Esophagus squamous epithelium (tissue), 5 donors: Measurements from ENCODE around the gene SLC50A1. TPM values are rescaled to one million over a fixed set of nuclear protein-coding genes. Genes with fewer than 3 reads are reported as not detected.
"Not testable (repeated sequence)": the region's sequence is repeated elsewhere in the genome, so short reads cannot be mapped to it uniquely, and the experiment has no call there.

Experiments
- DNase-seq: peaks from one replicate; lab custom pipeline; 2025; lab: John Stamatoyannopoulos, UW
- H3K27ac ChIP-seq, 4 donors: fragments of 200-600 bp; sonication (generic); one replicate each; pipeline ENCODE4 v1.5.1; 2016 to 2019; ENCODE audit warnings: mild to moderate bottlenecking in 1 of 4
- H3K27me3 ChIP-seq, 4 donors: fragments of 200-600 bp; sonication (generic); 1 replicate in 3 of 4; 2 replicates in 1 of 4; pipeline versions ENCODE4 v1.5.1 to v1.6.0; 2017 to 2021; ENCODE audit warnings: antibody characterized with exemption in 1 of 4
- H3K36me3 ChIP-seq, 3 donors: fragments of 200-600 bp; sonication (generic); one replicate each; pipeline ENCODE4 v1.5.1; 2016 to 2019
- H3K4me1 ChIP-seq, 3 donors: fragments of 200-600 bp; sonication (generic); one replicate each; pipeline ENCODE4 v1.5.1; 2017 to 2019
- H3K4me3 ChIP-seq, 4 donors: fragments of 200-600 bp; sonication (generic); 1 replicate in 3 of 4; 2 replicates in 1 of 4; pipeline ENCODE4 v1.5.1; 2016 to 2019; ENCODE audit warnings: mild to moderate bottlenecking in 2 of 4, moderate library complexity in 1 of 4
- H3K9me3 ChIP-seq, 3 donors: fragments of 200-600 bp; sonication (generic); one replicate each; pipeline ENCODE4 v1.5.1; 2016 to 2019
- POLR2A ChIP-seq, 4 donors: fragments of 450-650 bp; IDR thresholded peaks; one replicate each; pipeline ENCODE4 v1.6.1; 2017; ENCODE audit warnings: antibody characterized with exemption in 4 of 4, mild to moderate bottlenecking in 4 of 4, moderate library complexity in 3 of 4
- WGBS, 2 donors: methylation state at CpG; one replicate each; pipeline ENCODE4 v1.1.5; 2018; 5-methylcytosine and 5-hydroxymethylcytosine counted together
- intact Hi-C: fragments of 100-400 bp; cut with DNase I; formaldehyde crosslinking; loops from one replicate; pipeline ENCODE4 v1.15.0; 2022
- total RNA-seq, 4 donors: library from RNA; depleted of rRNA; stranded (reverse); fragments of >200 nt; gene quantifications; one replicate each; pipeline ENCODE4 v1.1.0, GENCODE V29; 2016
- TF ChIP-seq, protein P1 (sequence below), 6 experiments: fragments of 450-650 bp in 4 of 6; fragments of 200-600 bp in 2 of 6; sonication (generic) in 2 of 6; IDR thresholded peaks; one replicate each; pipeline ENCODE4 v1.5.1; 2016 to 2019; ENCODE audit warnings: antibody characterized with exemption in 6 of 6, mild to moderate bottlenecking in 4 of 6, moderate library complexity in 4 of 6
- donor health status: DM: yes; HTN: yes; CAD: no.

Gene SLC50A1
- total RNA-seq, 4 donors from 2014 or later = 21.4 to 27.2 (median 26.0) TPM

DNA sequence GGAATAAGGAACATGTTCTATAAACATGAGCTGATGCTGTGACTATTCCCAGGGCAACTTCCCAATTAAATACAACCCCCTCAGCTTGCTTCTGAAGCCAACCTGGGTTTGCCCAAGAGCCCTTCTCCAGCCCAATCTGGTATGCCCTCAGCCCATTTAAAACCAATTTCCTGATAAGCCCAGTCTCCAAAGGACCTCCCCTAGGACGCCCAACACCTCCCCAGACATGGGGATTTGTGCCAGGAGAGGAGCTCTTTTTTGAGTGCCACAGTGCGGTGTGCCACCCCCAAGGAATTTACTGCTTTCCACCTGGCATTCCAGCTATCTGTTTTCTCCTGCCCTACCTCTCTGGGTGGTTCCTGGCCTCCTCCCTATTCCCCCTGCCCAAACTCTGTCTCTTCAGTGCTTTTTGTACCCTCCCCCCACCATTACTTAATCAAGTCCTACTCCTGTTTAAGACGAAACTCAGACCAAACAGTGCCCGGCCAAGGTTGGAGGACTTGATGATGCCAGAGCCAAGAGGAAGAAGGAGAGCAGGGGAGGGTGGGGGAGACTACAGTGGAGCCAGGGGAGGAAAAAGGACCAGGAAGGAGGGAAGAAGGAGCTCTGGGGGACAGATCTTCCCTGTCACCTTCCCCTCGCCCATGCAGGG is 19.4 kb upstream of the SLC50A1 start:
- no peaks in the 10 kb centered on the region for H3K9me3 ChIP-seq
- H3K27ac ChIP-seq = no peak overlapping the region
- peaks cover 0 to 17% (median 8%) of the 10 kb centered on the region in 3 donors for H3K4me1 ChIP-seq
- H3K27me3 ChIP-seq = no peaks in the 10 kb centered on the region
- DNase-seq = no peak
- intact Hi-C loops = no loop called here
- no peak for TF ChIP-seq POLR2A (IDR thresholded peaks at IDR 0.05)
- TF ChIP-seq, protein P1, sequence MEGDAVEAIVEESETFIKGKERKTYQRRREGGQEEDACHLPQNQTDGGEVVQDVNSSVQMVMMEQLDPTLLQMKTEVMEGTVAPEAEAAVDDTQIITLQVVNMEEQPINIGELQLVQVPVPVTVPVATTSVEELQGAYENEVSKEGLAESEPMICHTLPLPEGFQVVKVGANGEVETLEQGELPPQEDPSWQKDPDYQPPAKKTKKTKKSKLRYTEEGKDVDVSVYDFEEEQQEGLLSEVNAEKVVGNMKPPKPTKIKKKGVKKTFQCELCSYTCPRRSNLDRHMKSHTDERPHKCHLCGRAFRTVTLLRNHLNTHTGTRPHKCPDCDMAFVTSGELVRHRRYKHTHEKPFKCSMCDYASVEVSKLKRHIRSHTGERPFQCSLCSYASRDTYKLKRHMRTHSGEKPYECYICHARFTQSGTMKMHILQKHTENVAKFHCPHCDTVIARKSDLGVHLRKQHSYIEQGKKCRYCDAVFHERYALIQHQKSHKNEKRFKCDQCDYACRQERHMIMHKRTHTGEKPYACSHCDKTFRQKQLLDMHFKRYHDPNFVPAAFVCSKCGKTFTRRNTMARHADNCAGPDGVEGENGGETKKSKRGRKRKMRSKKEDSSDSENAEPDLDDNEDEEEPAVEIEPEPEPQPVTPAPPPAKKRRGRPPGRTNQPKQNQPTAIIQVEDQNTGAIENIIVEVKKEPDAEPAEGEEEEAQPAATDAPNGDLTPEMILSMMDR (IDR thresholded peaks at IDR 0.05) = no peak
- no peaks in the 10 kb centered on the region for H3K36me3 ChIP-seq
- 62 to 74% methylated on average over 4 of the region's 5 CpGs for WGBS, 2 donors
- H3K4me3 ChIP-seq = no peak overlapping the region

DNA sequence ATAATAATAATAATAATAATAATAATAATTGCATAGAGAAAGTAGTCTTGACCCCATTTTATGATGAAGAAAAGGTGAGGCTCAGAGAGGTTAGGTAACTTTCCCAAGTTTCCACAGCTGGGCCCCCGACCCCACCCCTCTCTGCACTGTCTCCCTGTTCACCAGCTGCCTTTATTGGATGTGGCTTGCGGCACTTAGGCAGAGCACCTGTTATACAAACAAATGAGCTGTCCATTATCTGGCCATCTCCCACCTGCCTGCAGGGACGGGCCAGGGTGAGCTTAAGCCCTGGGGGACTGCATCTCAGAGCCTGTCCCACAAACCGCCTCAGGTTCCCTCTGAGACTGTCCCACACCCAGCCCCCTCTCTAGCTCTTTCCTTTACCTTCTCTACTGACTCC is 18.0 kb upstream of the SLC50A1 start:
- H3K4me1 ChIP-seq = peaks cover 0 to 19% (median 8%) of the 10 kb centered on the region in 3 donors
- H3K27ac ChIP-seq = no peak overlapping the region
- H3K4me3 ChIP-seq = no peak overlapping the region
- DNase-seq = no peak
- no peaks in the 10 kb centered on the region for H3K27me3 ChIP-seq
- H3K9me3 ChIP-seq = no peaks in the 10 kb centered on the region
- intact Hi-C loops = no loop called here
- TF ChIP-seq, protein P1 (IDR thresholded peaks at IDR 0.05) = no peak
- no peak for TF ChIP-seq POLR2A (IDR thresholded peaks at IDR 0.05)
- 58 to 68% methylated on average over 4 of the region's 4 CpGs for WGBS, 2 donors
- no peaks in the 10 kb centered on the region for H3K36me3 ChIP-seq

DNA sequence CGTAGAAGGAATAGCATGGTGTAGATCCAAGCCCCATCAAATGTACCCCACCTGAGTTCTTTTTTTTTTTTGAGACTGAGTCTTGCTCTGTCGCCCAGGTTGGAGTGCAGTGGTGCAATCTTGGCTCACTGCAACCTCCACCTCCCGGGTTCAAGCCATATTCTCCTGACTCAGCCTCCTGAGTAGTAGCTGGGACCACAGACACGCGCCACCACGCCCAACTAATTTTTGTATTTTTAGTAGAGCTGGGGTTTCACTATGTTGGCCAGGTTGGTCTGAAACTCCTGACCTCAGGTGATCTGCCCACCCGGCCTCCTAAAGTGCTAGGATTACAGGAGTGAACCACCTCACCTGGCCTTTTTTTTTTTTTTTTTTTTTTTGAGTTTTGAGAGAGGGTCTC is 17.6 kb upstream of the SLC50A1 start:
- H3K27ac ChIP-seq, intact Hi-C loops, H3K9me3 ChIP-seq, H3K4me3 ChIP-seq, H3K27me3 ChIP-seq, DNase-seq, H3K36me3 ChIP-seq: not testable (repeated sequence)
- peaks cover 0 to 19% (median 8%) of the 10 kb centered on the region in 3 donors for H3K4me1 ChIP-seq
- 80 to 81% methylated on average over 7 of the region's 7 CpGs for WGBS, 2 donors

DNA sequence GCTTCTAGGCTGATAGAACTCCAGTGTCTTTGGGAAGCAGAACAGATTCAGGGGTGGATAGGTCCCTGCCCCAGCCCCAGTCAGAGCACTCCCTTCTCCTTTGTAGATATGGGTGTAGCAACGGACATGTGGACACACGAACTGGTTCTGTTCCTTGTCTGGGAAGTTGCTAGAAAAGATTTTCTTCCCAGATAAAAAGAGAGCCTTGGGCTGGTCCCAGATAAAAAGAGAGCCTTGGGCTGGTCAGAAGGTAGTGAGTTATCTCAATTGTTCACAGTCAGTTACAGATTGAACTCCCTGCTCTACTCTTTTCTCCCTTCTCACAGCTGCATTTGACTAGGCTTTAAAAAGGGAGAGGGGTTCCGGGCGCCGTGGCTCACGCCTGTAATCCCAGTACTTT is 15.4 kb upstream of the SLC50A1 start:
- TF ChIP-seq, protein P1 (IDR thresholded peaks at IDR 0.05) = no peak
- no peak for TF ChIP-seq POLR2A (IDR thresholded peaks at IDR 0.05)
- no peaks in the 10 kb centered on the region for H3K9me3 ChIP-seq
- peaks cover 5 to 39% (median 26%) of the 10 kb centered on the region in 3 donors for H3K4me1 ChIP-seq
- peak overlapping the region in 3 of 4 donors; percentile 28 to 61 (median 30) for H3K27ac ChIP-seq
- no peak for DNase-seq
- intact Hi-C loops = no loop called here
- 22 to 50% methylated on average over 6 of the region's 6 CpGs for WGBS, 2 donors
- H3K36me3 ChIP-seq = no peaks in the 10 kb centered on the region
- no peak overlapping the region for H3K4me3 ChIP-seq
- no peaks in the 10 kb centered on the region for H3K27me3 ChIP-seq

DNA sequence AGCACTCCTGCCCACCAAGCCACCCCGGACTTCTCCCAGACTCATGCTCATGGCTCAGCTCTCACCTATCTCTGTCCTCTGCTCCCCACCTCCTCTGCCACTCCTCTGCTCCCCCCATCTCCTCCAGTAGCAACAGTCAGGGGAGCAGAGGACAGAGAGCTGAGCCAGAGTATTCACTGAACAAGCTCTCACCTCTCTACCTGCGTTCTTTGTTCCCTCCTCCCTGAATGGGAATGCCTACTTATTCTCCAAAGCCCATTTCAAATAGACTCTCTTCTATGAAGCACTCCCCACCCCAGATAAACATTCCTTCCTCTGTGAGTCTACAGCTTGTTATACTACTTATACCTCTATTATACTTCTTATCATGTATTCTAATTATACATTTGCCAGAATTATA is 14.4 kb upstream of the SLC50A1 start:
- H3K27me3 ChIP-seq = peaks cover 0 to 3% (median 0%) of the 10 kb centered on the region in 4 donors
- no peak overlapping the region for H3K4me3 ChIP-seq
- no peak for DNase-seq
- H3K9me3 ChIP-seq = no peaks in the 10 kb centered on the region
- WGBS, 2 donors = 82 to 93% methylated on average over 2 of the region's 2 CpGs
- H3K27ac ChIP-seq = no peak overlapping the region
- TF ChIP-seq POLR2A (IDR thresholded peaks at IDR 0.05) = no peak
- TF ChIP-seq, protein P1 (IDR thresholded peaks at IDR 0.05) = no peak
- H3K36me3 ChIP-seq = no peaks in the 10 kb centered on the region
- peaks cover 14 to 49% (median 34%) of the 10 kb centered on the region in 3 donors for H3K4me1 ChIP-seq
- intact Hi-C loops = no loop called here
